Tongue (tissue), 2 donors: ENCODE results near the gene PPL. TPM values are rescaled to one million over a fixed set of nuclear protein-coding genes. Genes with fewer than 3 reads are reported as not detected.

Source experiments
- DNase-seq: peaks from one replicate; pipeline ENCODE4 v3.0.0-alpha.2; 2015
- total RNA-seq: library from RNA; depleted of rRNA; stranded (reverse); fragments of >200 nt; gene quantifications from one replicate; pipeline ENCODE4 v1.2.3, GENCODE V29; 2014

The PPL gene
- total RNA-seq, 1 donor from 2014 or later, result 105 TPM

DNA sequence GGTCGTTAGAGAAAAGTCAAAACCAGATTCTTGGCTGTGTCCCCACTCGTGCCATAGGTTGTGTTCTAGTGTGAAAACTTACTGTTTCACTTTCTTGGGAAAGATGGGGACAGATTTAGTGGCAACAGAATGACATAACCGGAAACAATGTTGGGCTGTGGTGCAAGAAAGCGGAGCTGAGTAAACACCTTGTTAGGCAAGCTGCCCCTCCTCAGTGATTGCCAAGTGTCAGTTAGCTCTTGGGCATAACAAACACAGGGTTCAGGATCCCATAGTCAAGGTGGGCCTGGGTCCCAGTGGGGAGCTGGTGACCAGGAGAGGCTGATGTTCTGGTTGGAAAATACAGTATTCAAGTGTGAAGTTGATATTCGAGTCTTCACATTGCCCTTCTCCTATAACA, 74.3 kb downstream of the PPL start:
- no peak for DNase-seq

DNA sequence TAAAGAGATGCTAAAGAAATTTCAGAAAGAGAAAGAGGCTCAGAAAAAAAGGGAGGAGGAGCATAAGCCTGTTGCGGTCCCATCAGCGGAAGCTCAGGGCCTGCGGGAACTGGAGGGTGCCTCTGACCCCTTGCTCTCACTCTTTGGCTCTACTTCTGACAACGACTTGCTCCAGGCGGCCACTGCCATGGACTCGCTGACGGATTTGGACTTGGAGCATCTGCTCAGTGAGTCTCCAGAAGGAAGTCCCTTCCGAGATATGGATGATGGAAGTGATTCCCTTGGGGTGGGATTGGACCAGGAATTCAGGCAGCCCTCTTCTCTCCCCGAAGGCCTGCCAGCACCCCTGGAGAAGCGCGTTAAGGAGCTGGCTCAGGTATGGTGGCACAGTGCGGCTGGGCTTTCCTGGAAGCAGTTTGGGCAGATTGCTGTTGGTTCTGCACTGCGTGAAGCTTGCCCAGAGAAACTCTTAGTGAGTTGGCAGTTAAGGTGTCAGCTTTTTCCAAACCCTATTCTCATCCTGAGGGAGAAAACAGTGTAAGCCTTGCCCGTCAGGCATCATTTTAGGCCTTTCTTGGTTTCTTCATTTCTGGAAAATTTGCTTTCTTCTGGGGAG, 76.1 kb downstream of the PPL start:
- no peak for DNase-seq

DNA sequence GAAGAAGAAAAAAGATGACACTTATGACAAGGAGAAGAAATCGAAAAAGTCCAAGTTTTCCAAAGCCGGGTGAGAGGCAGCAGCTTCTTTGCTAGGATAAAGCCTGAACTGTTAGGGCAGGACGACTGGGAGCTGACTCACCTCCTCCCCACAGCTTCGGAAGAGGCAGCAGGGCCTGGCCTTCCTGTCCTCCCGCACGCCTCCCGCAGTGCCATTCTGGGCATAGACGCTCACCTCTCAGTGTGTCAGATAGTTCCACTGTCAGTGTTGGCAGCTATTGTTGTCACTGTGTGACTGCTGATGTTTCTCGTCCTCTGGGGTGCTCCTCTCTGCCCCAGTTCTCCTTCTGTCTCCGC, 77.1 kb downstream of the PPL start:
- no peak for DNase-seq

DNA sequence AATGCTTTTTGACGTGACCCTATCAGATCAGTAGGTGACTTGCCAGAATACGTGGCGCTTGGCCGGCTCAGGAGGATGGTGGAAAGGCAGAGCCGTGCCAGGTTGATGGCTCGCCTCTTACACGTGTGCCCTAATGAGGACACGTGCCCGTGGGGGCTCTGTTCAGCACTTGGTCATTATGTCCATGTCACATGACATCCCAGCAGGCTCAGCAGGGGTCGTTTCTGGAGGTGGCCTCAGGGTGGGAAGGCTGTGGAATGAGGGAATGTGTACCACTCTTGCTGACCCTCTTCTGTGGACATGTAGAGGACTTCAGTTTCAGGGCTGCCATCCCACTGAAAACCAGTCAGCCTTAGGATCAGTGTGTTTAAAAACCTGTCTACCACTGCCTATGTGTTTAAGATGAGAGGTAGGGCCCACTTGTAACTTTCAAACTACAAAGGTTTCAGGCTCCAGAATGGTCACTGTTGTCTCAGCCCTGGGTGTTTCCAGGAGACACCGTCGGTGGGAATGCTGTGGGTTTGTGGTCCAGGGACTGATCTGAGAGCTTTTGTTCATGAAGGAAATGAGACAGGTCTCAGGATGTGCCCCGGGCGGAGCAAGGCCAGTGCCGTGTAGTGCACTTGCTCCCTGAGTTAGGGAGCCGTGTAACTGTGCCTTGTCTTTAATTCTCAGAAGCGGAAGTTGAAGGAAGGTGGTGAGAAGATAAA, 77.6 kb downstream of the PPL start:
- DNase-seq, result no peak

DNA sequence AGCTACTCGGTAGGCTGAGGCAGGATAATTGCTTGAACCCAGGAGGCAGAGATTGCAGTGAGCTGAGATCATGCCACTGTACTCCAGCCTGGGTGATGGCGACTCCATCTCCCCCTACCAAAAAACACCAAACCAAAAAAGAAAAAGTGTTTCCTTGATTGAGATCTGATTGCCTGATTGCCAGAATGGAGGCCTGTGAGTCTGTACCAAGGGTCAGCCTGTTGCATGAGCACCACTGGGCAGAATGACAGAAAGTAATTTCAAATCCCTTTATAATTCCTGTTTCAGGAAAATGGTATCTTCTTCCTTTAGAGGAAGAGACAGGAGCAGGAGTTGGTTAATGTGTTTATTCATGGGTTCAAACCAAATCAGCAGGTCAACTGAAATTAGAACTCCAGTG, 81.1 kb downstream of the PPL start:
- DNase-seq, result no peak

DNA sequence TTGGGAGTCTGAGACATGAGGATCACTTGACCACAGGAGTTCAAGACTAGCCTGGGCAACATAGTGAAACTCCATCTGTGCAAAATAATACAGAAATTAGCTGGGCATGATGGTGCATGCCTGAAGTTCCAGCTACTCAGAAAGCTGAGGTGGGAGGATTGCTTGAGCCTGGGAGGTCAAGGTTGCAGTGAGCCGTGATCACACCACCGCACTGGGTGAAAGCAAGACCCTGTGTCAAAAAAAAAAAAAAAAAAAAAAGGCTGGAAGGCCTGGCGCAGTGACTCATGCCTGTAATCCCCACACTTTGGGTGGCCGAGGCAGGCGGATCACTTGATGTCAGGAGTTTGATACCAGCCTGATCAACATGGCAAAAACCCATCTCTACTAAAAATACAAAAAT, 81.6 kb downstream of the PPL start:
- DNase-seq, result no peak

DNA sequence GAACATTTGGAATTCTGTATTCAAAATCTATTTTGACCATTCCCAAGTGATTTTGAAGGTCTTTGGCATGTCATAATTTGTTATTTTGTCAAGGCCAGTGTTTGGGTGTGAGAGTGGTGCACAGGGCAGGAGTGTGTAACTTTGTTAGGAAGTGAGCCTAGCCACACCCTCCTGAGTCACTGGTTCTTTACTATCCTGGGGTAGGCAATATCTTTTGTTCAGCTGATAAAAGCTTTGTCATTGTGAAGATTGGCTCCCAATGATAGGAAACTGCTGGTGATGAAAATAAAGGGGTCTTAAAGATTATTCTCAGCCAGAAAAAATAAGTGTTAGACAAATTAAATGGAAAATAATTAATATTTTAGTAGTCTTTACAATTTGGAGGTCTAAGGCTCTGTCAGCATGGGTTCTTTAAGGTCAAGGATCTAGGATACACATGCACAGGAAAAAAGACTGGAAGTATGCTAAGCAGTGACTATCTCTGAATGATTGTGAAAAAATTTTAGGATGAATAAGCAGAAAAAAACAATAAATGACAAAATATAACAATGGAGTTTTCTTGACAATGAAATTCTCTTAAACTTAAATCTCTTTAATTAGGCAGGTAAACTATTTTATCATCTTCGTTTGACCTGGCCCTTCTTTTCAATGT, 84.6 kb downstream of the PPL start:
- no peak for DNase-seq

DNA sequence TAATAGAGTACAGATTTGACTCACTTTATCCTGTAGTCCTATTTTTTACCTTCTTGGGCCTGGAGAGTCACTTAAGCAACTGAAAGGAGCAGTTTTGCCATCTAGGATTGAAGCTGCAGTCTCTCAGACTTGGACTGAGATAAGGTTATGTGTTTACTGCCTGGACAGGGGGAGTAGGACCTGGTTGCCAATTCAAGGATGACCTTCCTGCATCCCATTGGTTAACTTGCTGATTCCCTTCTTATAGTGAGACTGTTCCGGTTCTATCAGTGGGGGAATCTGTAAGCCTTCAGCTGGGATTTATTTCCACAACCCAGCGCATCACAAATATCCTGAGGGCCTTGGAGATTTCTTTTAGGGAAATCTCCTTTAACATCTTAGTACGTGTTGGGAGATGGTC, 86.7 kb downstream of the PPL start:
- no peak for DNase-seq

DNA sequence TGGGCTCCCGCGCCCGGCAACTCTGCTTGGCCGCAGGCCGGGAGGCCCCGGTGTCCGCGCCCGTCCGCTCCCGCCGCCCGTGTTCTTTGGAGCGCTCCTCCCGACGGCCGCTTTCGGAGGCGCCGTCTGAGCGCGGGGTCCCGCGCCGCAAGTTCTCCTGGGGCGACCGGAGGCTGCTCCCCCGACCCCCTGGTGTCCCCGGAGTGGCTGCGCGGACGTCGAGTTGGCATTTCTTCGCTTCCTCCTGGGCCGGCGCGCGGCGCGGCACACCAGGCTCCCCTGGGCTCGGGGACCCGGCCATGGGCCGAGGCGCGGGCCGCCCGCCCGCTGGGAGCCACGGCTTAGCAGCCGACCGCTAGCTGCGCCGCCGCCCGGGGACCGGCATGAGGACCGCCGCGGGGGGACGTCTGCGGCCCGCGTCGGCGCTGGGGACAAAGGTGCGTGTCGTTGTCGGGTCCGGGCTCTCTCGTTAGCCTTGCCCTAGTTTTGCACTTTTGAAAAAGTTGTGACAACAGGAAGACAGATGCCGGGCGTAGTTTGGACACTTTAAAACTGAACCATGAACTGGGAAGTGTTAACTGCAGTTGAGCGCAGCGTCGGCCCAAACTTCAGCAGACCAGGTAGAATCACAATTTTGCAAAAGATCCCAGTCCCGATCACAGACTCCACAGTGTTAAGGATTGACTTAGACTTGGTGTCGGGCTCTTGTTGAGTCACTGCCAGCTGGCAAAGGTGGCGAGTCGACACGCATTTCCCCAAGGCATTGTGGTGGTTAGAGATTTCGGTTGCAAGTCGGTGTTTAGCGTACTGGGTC, 89.0 kb downstream of the PPL start:
- DNase-seq, result peak; percentile 56

DNA sequence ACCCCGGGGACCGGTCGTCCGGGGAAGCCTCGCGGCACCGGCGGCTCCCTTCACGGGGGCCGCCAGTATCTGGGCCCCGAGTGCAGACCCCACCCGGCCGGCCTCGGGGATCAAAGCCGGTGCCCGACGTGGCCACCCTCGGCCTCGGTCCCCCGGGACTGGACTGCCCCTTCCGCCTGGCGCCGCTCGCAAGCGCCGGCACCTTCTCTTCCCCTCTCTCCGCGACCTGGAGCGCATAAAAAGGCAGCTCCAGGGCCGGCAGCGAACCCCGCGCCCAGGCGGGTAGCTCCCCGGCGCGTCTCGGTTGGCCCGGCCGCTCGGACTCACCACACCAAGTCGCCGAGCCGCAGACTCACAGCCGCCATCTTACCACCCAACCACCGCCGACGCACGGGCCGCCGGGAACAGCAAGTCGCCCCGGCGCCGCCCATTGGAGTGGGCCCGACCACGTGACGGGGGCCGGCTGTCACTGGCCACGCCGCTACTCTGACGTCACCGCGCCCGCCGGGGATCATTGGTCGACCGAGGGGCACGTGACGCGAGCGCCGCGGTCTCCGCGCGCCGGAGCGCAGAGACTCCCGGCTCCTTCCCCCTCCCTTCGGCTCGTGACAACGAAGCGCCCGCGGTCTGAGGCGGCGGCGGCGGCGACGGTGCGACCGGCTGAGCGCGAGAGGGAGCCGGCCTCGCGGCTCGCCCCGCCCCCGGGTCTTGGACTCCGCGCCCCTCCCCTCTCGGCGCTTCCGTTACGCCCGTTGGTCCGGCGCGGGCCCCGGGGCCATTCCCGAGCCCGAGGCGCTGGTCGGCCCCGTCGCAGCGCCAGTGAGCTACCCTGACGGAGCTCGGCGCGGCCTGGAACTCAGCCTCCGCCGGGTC, 89.8 kb downstream of the PPL start, which contains the start of the genes GLYR1 and UBN1:
GLYR1 (minus strand) TSS at position 388 of the 873 bp plus-strand sequence; CDS start at position 365, 23 bp downstream.
UBN1 (plus strand) TSS at position 581 of the 873 bp plus-strand sequence. CDS start 5,437 bp downstream, outside the sequence.
- DNase-seq, result peak; percentile 99

DNA sequence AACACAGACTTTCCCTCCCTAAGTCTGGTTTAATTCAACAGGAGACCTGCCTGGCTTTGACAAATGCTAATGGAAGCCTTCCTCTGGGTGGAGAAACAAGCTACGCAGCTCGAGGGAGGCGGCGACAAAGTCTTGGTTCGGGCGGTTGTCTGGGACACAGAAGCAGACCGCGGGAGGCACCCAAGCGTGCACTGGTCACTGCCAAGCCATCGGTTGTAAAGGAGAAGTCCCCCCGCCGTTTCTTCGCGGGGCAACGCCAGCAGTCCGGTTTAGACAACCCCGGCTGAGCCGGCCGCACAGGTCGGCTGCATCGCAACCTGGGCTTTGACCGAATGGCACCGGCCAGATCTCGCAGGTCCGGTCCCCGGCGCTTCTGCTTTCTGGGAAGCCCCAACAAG, 90.4 kb downstream of the PPL start:
- peak; percentile 50 for DNase-seq

DNA sequence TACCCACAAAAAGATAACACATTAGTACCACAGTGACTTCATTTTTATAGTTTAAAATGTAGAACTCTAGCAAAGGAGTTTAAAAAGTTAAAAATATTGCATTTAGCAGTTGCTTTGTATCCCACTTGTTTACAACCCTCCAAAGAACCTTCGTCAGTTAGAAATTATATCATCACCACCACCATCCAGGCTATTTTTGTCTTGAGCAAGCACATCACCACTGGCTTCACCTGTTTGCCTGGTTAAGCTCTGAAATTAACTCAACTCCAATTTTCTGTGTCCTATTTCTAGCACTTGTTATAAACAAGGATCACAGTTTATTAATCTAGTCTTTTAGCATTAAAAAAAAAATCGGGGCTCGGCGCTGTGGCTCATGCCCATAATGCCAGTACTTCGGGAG, 96.0 kb downstream of the PPL start:
- DNase-seq, result no peak

DNA sequence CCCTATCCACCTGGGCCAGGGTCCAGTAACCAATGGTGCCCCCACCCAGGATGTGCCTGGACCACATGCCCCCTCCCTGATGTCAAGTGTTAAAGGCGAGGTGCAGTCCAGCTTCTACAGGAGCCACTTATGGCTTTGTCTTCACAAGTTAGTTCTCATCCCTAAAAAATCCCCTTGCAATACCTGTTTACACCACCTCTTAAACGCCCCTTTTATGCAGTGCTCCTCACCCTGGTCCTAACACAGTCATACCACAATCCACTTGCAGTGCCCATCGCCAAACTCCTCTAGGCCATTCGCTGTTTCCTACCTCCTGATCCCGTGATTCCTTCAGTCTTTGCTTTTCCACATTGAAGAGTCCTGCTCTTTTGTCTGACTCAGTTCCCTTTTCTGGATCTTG, 97.0 kb downstream of the PPL start:
- DNase-seq, result no peak

DNA sequence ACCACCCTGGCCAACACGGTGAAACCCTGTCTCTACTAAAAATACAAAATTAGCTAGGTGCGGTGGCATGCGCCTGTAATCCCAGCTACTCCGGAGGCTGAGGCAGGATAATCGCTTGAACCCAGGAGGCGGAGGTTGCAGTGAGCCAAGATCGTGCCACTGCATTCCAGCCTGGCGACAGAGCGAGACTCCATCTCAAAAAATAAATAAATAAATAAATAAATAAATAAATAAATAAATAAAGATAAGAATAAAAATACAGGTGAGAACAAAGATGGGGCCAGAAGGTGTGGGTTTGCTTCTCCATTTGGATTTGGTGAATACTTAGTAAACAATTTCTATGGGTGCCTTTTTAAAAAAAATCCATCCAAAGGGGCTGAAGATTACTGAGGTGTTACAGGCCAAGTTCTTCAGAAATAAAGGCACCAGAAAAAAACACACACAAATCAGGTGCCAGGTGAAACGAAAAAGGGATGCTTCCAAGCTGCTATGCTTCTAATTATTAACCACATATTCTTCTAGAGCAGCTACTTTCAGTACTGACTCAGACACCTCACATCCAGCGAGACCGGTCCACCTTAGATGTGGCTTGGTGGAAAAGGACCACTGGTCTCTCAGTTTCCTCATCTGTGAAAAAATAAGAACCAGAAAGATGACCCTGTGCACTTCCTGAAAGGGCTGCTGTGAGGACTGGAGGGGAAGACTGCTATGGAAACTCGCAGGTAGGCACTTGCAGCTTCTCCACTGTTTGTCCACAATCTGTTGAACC, 99.0 kb downstream of the PPL start:
- no peak for DNase-seq

DNA sequence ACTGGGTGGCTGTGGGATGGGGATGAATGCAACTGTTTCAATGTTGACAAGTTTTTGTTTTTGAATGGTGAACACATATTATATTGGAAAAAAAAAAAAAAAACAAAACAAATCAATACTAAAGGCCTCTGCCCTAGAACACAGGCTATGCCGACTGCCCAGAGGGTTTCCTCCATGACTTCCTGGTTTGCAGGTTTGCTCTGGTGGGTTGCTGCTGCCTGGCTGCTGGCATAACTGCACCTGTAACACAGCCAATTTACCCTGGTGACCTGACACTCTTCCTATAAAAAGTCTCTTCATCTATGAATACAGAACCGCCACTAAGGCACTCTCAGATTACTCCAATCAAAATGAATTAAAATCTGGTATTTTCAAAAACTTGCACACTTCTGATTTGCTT, 100.2 kb downstream of the PPL start:
- no peak for DNase-seq

DNA sequence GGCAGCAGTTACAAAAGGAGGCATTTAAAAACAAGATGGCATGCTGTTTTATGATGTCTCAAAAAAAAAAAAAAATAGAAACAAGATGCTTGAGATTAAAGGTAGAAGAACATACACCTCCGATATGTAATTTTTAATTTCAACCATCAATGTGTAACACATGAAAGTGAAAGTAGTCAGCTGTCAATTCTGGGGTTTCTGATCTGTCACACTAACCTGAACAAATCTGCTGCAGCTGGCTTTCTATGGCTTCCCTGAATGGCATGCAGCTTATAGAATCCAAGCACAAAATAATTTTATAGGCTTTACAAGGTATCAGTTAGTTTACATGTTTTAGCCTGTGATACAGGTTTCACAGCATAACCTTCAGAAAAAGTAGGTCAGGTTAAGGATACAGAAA, 103.4 kb downstream of the PPL start:
- DNase-seq, result no peak

DNA sequence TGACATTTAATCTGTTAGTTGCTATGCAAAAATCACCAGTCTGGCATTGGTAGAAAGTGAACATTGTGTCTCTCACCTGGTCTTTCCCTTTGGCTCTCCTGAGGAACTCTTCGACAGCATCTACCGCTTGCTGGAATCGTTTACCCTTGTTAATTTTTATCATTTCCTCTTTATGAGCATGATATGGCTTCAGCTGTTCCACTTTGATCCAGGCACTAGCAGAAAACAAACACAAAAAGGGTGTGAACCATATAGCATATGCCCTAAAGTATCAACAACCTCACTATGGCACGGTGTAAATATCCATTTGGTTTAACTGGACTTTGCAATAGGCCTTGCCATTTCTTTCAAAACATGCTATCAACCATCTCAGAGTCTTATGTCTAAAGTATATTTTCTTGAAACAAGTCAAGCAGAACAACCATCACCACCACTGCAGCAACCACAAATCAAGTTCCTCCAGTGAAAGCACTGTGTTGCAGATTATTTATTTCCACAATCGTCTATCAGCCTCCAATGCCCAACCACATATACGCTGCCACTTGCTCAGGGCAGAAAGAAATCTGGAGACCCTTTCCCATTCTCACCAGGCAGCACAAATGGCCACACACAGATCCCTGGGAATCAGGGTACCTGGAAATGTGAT, 104.1 kb downstream of the PPL start:
- no peak for DNase-seq
